ENCODE data around the gene IKZF2. TPM values are rescaled to one million over a fixed set of nuclear protein-coding genes. Genes with fewer than 3 reads are reported as not detected.

IKZF2 gene
- total and polyA plus RNA-seq, 10 donors: 0.50 to 43.4 (median 20.4) TPM

- Histone ChIP-seq H3K36me3 (no peaks in the 10 kb centered on the region), H3K27me3 (replicated peaks in 1 of 7) (no peaks in the 10 kb centered on the region), H3K4me3 (no peak overlapping the region), H3K4me1 (peaks cover 0 to 13% (median 9%) of the 10 kb centered on the region in 6 donors), H3K9me3 (no peaks in the 10 kb centered on the region), H3K27ac (no peak overlapping the region)
- 89 to 95% (median 91%) methylated on average over 2 of the region's 2 CpGs for WGBS, 5 donors
- intact Hi-C loops (cut with DNase I; ENCODE audit: low total_unique reads): no loop called here
- DNase-seq: no peak
- TF ChIP-seq CTCF (IDR thresholded peaks at IDR 0.05 in 8 of 11, conservative IDR thresholded peaks at IDR 0.05 in 3 of 11) (no peak), POLR2AphosphoS5 (IDR thresholded peaks at IDR 0.05) (no peak), POLR2A (IDR thresholded peaks at IDR 0.05) (no peak)
These were observed 152.6 kb downstream of the IKZF2 start for GRCh38 chr2:212998626-212999359.

GRCh38 chr2:212997526-212998020 is 153.8 kb downstream of the IKZF2 start:
- Histone ChIP-seq H3K4me3 (no peak overlapping the region), H3K27me3 (replicated peaks in 1 of 7) (no peaks in the 10 kb centered on the region), H3K4me1 (peaks cover 0 to 13% (median 9%) of the 10 kb centered on the region in 6 donors), H3K36me3 (no peaks in the 10 kb centered on the region), H3K9me3 (no peaks in the 10 kb centered on the region), H3K27ac (no peak overlapping the region)
- intact Hi-C loops (cut with DNase I; ENCODE audit: low total_unique reads): no loop called here
- WGBS, 5 donors: 53 to 89% (median 71%) methylated on average over 3 of the region's 3 CpGs
- TF ChIP-seq POLR2A (IDR thresholded peaks at IDR 0.05): no peak
- no peak for TF ChIP-seq POLR2AphosphoS5 (IDR thresholded peaks at IDR 0.05)
- TF ChIP-seq CTCF (IDR thresholded peaks at IDR 0.05 in 8 of 11, conservative IDR thresholded peaks at IDR 0.05 in 3 of 11): no peak
- DNase-seq: no peak

- TF ChIP-seq POLR2A (IDR thresholded peaks at IDR 0.05) (no peak), POLR2AphosphoS5 (IDR thresholded peaks at IDR 0.05) (no peak), CTCF (IDR thresholded peaks at IDR 0.05 in 8 of 11, conservative IDR thresholded peaks at IDR 0.05 in 3 of 11) (no peak)
- Histone ChIP-seq H3K4me1 (peaks cover 0 to 6% (median 2%) of the 10 kb centered on the region in 6 donors), H3K9me3 (no peaks in the 10 kb centered on the region), H3K36me3 (no peaks in the 10 kb centered on the region), H3K27ac (no peak overlapping the region), H3K27me3 (replicated peaks in 1 of 7) (no peaks in the 10 kb centered on the region), H3K4me3 (no peak overlapping the region)
- no peak for DNase-seq
- 74 to 94% (median 84%) methylated on average over 2 of the region's 2 CpGs for WGBS, 5 donors
- intact Hi-C loops (cut with DNase I; ENCODE audit: low total_unique reads): no loop called here
These were observed 155.5 kb downstream of the IKZF2 start for GRCh38 chr2:212995920-212996319.

GRCh38 chr2:212994976-212995375 is 156.4 kb downstream of the IKZF2 start:
- H3K9me3 ChIP-seq: no peaks in the 10 kb centered on the region
- intact Hi-C loops (cut with DNase I; ENCODE audit: low total_unique reads): no loop called here
- H3K36me3 ChIP-seq: no peaks in the 10 kb centered on the region
- H3K4me1 ChIP-seq: no peaks in the 10 kb centered on the region
- DNase-seq: no peak
- H3K27ac ChIP-seq: no peak overlapping the region
- no peak for TF ChIP-seq POLR2A (IDR thresholded peaks at IDR 0.05)
- no peak for TF ChIP-seq CTCF (IDR thresholded peaks at IDR 0.05 in 8 of 11, conservative IDR thresholded peaks at IDR 0.05 in 3 of 11)
- TF ChIP-seq POLR2AphosphoS5 (IDR thresholded peaks at IDR 0.05): no peak
- no peak overlapping the region for H3K4me3 ChIP-seq
- no peaks in the 10 kb centered on the region for H3K27me3 ChIP-seq (replicated peaks in 1 of 7)

Data from spleen (tissue), 11 donors.